ENCODE results near the gene RDX. TPM values are rescaled to one million over a fixed set of nuclear protein-coding genes. Genes with fewer than 3 reads are reported as not detected.
"Not testable (repeated sequence)": the region's sequence is repeated elsewhere in the genome, so short reads cannot be mapped to it uniquely, and the experiment has no call there.

RDX gene
- total RNA-seq, 1 donor from 2014 or later: 54.2 TPM

GRCh38 chr11:110305169-110306018 lies 9.0 kb upstream of the RDX start:
- no peak for ATAC-seq

- no peak for ATAC-seq
Measured at GRCh38 chr11:110303414-110303826, 7.0 kb upstream of the RDX start.

- ATAC-seq: no peak
Measured at GRCh38 chr11:110301577-110301976, 5.2 kb upstream of the RDX start.

GRCh38 chr11:110301032-110301431 lies 4.6 kb upstream of the RDX start:
- no peak for ATAC-seq

GRCh38 chr11:110299006-110299785 lies 2.8 kb upstream of the RDX start:
- no peak for ATAC-seq

GRCh38 chr11:110298301-110298765 lies 1.9 kb upstream of the RDX start:
- peak; percentile 23 for ATAC-seq

GRCh38 chr11:110297726-110298300 lies 1.4 kb upstream of the RDX start:
- ATAC-seq: peak; percentile 32

GRCh38 chr11:110297076-110297725 lies 787 bp upstream of the RDX start:
- ATAC-seq: no peak

- ATAC-seq: peak; percentile 51
Measured at GRCh38 chr11:110295531-110296225, 736 bp downstream of the RDX start.

GRCh38 chr11:110295086-110295485 lies 1.3 kb downstream of the RDX start:
- no peak for ATAC-seq

- no peak for ATAC-seq
Measured at GRCh38 chr11:110294509-110294908, 1.9 kb downstream of the RDX start.

- ATAC-seq: no peak
Measured at GRCh38 chr11:110293389-110293788, 3.0 kb downstream of the RDX start.

- ATAC-seq: not testable (repeated sequence)
Measured at GRCh38 chr11:110292146-110292545, 4.3 kb downstream of the RDX start.

- ATAC-seq: no peak
Measured at GRCh38 chr11:110290591-110291334, 5.7 kb downstream of the RDX start.

- ATAC-seq: no peak
Measured at GRCh38 chr11:110289472-110289871, 6.9 kb downstream of the RDX start.

- ATAC-seq: no peak
Measured at GRCh38 chr11:110287537-110287936, 8.9 kb downstream of the RDX start.

- no peak for ATAC-seq
Measured at GRCh38 chr11:110286298-110287040, 9.9 kb downstream of the RDX start.

GRCh38 chr11:110283862-110284261 lies 12.6 kb downstream of the RDX start:
- ATAC-seq: no peak

GRCh38 chr11:110280595-110280994 lies 15.8 kb downstream of the RDX start:
- ATAC-seq: not testable (repeated sequence)

- ATAC-seq: no peak
Measured at GRCh38 chr11:110279881-110280280, 16.5 kb downstream of the RDX start.

- ATAC-seq: no peak
Measured at GRCh38 chr11:110272919-110273318, 23.5 kb downstream of the RDX start.

Measured in esophagus mucosa (tissue), 1 donor.